ENCODE measurements around the gene NRL.

GRCh38 chr14:24106672-24107271 lies 8.0 kb downstream of the NRL start:
- TF ChIP-seq, protein P1, sequence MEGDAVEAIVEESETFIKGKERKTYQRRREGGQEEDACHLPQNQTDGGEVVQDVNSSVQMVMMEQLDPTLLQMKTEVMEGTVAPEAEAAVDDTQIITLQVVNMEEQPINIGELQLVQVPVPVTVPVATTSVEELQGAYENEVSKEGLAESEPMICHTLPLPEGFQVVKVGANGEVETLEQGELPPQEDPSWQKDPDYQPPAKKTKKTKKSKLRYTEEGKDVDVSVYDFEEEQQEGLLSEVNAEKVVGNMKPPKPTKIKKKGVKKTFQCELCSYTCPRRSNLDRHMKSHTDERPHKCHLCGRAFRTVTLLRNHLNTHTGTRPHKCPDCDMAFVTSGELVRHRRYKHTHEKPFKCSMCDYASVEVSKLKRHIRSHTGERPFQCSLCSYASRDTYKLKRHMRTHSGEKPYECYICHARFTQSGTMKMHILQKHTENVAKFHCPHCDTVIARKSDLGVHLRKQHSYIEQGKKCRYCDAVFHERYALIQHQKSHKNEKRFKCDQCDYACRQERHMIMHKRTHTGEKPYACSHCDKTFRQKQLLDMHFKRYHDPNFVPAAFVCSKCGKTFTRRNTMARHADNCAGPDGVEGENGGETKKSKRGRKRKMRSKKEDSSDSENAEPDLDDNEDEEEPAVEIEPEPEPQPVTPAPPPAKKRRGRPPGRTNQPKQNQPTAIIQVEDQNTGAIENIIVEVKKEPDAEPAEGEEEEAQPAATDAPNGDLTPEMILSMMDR (conservative IDR thresholded peaks at IDR 0.05; ENCODE audit: low read length): no peak
- TF ChIP-seq EZH2phosphoT487 (IDR thresholded peaks at IDR 0.05; ENCODE audit: borderline replicate concordance): no peak
